GM19025 (cell line): ENCODE results near the gene CACNB1.

Source experiments
- ATAC-seq: cut with Tn5 transposase; IDR thresholded peaks from one replicate; pipeline ENCODE4 v1.9.1; 2021; ENCODE audit warnings: mild to moderate bottlenecking, low read depth, moderate library complexity; ENCODE audit not compliant: unreplicated experiment

The CACNB1 gene

DNA sequence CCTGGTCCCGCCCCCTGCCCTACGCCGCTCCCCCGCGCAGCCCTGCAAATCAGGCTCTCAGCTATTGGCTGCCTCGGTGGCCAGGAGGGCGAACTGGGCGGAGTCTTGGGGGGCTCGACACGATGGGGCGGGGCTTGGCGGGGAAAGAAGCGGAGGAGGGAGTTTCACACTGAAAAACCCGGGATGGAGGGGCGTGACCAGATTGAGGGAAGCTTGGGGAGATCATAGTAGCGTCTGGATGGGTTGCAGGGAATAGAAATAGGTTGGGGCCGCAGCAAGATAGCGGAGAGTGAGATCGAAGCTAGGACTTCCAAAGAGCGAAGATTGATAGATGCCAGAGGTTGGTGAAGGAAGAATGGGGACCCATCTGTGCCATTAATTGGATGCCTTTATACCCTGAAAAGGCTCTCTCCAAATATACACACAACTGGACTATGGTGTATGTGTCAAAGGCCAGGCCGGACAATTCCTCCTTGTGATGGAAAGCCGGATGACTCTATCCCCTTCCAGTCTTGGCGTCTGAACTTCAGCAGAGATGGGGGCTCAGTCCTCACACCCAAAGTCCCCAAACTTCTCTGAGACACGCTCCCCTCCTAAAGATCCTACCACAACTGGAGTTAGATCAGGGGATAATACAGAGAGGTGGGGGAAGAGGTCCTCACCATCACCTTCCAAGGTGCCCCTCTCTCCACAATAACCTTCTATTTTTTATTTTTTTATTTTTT, 28.7 kb upstream of the CACNB1 start:
- no peak for ATAC-seq

DNA sequence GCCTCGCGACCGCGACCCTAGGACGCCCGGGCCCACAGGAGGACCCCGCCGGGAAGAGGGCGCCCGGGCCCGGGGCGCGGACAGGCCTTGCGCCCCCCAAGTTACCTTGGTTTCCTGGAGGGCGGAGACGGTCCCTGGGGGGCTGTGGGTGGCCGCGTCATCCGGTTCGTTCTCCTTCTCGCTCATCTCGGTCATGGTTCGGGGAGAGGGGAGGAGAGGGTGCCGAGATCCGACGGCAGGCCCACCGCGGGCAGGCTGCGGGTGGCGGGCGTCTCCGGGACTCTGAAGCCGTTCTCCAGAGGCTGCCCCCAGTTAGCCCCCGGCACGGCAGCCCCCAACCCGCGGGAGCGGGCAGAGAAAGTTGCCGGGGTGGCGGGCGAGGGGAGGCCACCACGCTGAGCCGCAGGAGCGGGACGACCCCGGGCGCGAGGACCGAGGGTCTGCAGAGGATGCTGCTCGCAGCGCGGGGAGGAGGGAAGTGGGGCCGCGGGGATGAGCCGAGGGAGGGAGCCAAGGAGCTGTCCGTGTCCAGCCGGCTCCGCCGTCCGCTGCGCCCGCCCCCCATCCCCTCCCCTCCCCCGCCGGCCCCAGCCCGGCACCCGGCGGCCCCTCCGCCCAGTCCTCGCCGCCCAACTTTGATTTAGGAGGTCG, 28.0 kb upstream of the CACNB1 start, which contains the start of gene STAC2:
STAC2 (minus strand) TSS at position 638 of the 651 bp plus-strand sequence; CDS start at position 195, 443 bp downstream.
- ATAC-seq, result no peak

- ATAC-seq, result no peak
Measured at GRCh38 chr17:39224778-39225307, 27.4 kb upstream of the CACNB1 start.

- ATAC-seq, result no peak
Measured at GRCh38 chr17:39223907-39224777, 26.7 kb upstream of the CACNB1 start.

- ATAC-seq, result no peak
Measured at GRCh38 chr17:39222866-39223834, 25.7 kb upstream of the CACNB1 start.

DNA sequence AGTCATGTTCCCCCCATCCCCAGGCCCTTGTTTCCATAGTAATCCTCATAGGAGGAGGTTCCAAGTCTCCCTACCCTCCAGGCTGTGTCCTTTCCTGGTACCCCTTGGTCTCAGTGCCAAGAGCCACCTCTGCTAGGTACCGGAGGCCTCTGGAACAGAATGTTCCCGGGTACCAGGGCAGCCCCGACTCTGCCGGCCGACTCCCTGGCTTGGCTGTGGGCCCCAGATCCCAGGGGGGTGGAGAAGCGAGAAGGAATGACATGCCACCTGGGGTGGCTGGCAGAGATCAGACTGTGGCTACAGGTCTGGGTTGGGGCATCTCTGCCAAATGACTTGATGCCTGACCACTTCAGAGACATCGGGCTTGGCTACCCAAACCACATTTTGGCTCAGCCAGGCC, 24.7 kb upstream of the CACNB1 start:
- ATAC-seq, result no peak

DNA sequence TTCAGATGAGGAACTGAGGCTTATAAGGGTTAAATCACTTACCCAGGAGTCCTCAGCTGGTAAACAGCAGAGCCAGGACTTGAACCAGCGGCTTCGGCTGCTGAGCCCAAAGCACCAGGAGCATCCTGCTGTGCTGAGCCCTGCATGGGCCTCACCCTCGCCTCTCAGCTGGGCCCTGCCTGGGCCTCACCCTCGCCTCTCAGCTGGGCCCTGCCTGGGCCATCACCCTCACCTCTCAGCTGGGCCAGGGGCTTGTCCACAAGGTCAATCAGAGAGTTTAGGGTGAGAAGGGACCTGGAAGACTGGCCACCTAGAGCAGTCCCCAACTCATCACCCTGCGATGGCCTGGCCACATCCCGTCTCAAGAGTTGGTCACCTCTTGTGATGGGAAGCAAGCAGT, 24.1 kb upstream of the CACNB1 start:
- no peak for ATAC-seq

DNA sequence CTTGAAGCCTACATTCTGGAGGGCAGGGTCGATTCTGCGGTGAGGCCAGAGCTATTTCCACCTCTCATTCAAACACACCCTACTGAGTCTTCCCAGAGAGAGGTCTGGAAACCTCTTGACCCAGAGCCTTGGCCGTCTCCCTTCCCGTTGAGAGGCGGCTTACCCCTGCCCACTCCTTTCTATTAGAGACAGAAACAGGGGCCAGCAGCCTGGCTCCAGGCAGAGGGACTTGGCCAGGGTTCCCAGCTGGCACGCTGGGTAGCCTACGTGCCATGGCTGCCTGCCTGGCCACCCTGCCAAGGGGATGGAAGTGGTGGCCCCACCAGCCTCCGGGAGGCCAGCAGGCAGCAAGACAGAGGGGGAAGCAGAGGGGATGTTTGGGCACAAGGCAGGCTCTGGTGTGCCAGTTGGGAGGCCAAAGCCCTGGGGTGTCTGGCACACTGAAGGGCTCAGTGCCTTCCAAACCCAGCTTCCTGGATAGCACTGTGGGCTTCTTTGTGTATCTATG, 22.2 kb upstream of the CACNB1 start:
- ATAC-seq, result no peak

DNA sequence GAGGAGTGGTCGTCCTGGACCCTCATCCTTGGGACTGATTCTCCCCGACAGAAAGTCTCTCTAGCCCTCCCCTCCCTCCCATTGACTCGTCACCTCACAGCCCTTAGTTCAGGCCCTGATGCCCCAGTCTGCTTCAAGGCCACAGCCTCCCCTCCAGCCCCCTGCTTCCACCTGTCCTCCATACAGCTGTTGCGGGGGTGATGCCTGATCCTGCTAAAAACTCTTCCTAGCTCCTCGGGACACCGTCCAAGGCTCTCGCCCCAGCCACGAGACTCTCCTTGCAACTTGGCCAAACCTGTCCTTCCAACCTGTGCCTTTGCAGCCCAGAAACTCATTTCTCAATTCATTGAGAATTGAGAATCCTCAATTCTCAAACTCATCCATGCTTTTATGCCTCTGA, 21.4 kb upstream of the CACNB1 start:
- no peak for ATAC-seq

DNA sequence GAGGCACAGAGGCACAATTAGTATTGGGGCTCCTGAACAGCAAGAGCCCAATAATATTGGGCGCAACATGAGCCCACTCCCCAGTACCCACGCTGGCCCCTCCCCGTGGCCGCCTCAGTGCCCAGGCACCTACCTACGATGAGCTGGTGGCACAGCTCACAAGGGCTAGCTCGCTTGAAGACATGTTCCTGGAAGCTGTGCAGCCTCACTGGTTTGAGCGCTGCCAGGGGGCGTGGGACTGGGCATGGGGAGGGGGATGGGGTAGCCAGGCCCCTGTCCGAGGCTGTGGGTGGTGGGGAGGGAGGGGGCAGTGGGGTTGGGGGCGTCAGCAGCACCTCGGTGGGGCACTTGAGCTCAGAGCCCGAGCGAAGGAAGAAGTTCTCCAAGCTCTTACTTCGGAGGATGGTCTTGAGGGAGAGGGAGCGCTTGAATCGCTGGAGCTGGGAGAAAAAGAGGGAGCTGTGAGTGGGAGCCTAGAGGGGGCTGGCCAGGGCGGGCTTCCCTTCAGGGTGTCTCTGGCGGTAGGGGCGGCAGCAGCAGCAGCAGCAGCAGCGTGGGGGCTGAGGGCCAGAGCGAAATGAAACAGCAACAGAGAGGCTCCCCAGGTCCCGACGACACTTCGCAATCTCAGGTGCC, 20.4 kb upstream of the CACNB1 start:
- ATAC-seq, result no peak

GRCh38 chr17:39213852-39214251, 16.4 kb upstream of the CACNB1 start:
- no peak for ATAC-seq

- ATAC-seq, result no peak
Measured at GRCh38 chr17:39212841-39213480, 15.5 kb upstream of the CACNB1 start.

GRCh38 chr17:39212195-39212810, 14.8 kb upstream of the CACNB1 start:
- ATAC-seq, result no peak

- no peak for ATAC-seq
Measured at GRCh38 chr17:39210093-39210434, 12.6 kb upstream of the CACNB1 start.

DNA sequence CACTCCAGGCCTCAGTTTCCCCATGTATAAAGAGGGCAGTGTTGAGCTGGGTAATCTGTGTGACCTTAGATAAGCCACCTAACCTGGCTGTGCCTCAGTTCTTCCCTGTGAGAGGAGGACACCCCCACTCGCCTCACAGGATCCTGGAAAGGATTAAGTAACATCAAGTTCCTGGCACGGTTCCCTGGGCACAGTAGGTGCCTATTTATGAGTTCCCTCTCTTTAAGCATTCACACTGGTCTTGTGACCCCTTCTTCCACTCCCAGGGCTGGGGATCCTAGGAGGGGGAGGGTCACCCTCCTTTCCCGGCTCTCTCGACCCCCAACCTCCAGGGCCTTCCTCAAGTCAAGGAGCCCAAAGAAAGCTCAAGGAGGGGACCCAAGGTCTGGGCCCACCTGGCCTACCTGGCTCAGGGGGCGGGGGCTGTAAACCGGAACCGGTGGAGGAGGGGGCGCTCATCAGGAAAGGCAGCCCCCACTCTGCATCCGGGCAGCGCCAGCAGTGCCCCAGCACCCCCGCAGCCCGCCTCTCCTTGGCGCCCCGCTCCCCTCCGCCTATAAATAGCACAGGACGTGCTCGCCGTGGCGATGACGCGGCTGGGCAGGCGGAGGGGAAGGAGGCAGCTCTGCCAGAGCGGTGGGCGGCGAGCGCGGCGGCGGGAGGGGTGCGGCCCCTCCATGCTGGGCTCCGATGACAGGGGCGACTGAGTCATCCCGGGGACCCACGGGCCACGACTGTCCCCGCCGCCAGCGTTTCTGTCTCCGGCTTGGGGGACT, 12.0 kb upstream of the CACNB1 start:
- no peak for ATAC-seq

- no peak for ATAC-seq
Measured at GRCh38 chr17:39208893-39209292, 11.4 kb upstream of the CACNB1 start.

DNA sequence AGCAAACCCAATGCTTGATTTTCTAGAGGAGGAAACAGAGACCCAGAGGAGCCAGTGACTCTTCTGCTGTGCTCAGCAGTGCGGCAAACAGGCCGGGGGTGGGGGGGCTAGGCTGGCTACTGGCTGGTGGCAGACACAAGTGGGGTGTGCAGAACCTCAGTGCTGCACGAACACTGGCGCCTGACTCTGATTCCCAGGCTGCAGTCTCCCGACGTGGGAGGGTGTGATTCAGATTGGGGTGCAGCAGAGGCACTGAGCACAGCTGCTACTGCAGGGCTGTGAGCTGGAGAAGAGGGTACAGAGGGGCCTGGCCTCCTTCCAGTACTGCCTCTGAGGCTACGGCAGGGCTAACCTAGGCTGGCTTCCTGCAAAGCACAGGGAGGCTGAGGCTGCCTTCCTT, 10.7 kb upstream of the CACNB1 start:
- ATAC-seq, result no peak

- no peak for ATAC-seq
Measured at GRCh38 chr17:39205112-39205526, 7.7 kb upstream of the CACNB1 start.
